Calu3 (cell line): ENCODE measurements around the gene GPSM1. TPM values are rescaled to one million over a fixed set of nuclear protein-coding genes. Genes with fewer than 3 reads are reported as not detected.

ENCODE experiments used
- BruUV-seq: library from RNA; stranded (reverse); fragments of 400-500 nt; replicated peaks from 2 replicates; lab custom pipeline; 2021; lab: Mats Ljungman, UMichigan
- CTCF ChIA-PET: fragments of 300-600 bp; sonication (Branson Sonifier 250); formaldehyde crosslinking; loops from one replicate; lab custom pipeline; 2022; ENCODE audit warnings: antibody characterized with exemption; lab: Charles Lee
- DNase-seq: peaks from one replicate; pipeline ENCODE4 v3.0.0; 2022
- H3K27ac Mint-ChIP-seq: one replicate; pipeline ENCODE4 v1.8.0; 2022; ENCODE audit warnings: mixed read lengths; ENCODE audit not compliant: unreplicated experiment
- H3K27me3 Mint-ChIP-seq: one replicate; pipeline ENCODE4 v1.8.0; 2022; ENCODE audit warnings: mixed read lengths; ENCODE audit not compliant: unreplicated experiment
- H3K36me3 Mint-ChIP-seq: one replicate; pipeline ENCODE4 v1.8.0; 2022; ENCODE audit warnings: mild to moderate bottlenecking, moderate library complexity, mixed read lengths; ENCODE audit not compliant: insufficient read depth, unreplicated experiment
- H3K4me1 Mint-ChIP-seq: one replicate; pipeline ENCODE4 v1.8.0; 2022; ENCODE audit warnings: mild to moderate bottlenecking, low read depth, mixed read lengths; ENCODE audit not compliant: unreplicated experiment
- H3K4me3 Mint-ChIP-seq: one replicate; pipeline ENCODE4 v1.8.0; 2022; ENCODE audit warnings: mild to moderate bottlenecking, low read depth, moderate library complexity, mixed read lengths; ENCODE audit not compliant: unreplicated experiment
- H3K9me3 Mint-ChIP-seq: one replicate; pipeline ENCODE4 v1.8.0; 2022; ENCODE audit warnings: low read depth, mixed read lengths; ENCODE audit not compliant: unreplicated experiment
- CTCF ChIP-seq: fragments of 200-600 bp; IDR thresholded peaks from one replicate; pipeline ENCODE4 v1.8.0; 2022; ENCODE audit warnings: antibody characterized with exemption; ENCODE audit not compliant: unreplicated experiment
- intact Hi-C: fragments of 100-400 bp; cut with micrococcal nuclease; formaldehyde crosslinking; loops from one replicate; pipeline ENCODE4 v1.10.0; 2022; ENCODE audit not compliant: unreplicated experiment
- total RNA-seq: library from RNA; stranded (reverse); gene quantifications from 2 replicates; pipeline ENCODE4 v1.2.3, GENCODE V29; 2022

Gene GPSM1
- total RNA-seq, 1 experiment from 2014 or later, result 3.9 TPM

DNA sequence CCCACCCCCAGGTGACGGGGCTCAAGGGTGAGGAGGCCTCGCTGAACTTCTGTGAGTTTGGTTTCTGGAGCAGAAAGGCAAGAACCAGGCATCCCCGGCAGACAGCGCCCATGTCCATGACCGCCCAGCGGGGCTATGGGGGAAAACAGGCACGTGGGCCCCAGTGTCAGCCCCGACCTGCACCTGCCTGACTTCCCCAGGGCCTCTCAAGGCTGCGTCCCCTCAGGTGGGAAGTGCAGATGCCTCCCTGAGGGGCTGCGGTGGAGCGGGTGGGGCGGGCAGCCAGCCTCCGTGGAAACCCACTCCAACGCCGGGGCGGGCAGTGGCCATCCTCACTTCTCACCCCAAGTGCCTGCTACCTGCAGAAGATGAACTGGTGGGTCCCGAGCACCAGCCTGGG, 53.0 kb downstream of the GPSM1 start:
- BruUV-seq, result no TSS peak
- DNase-seq, result no peak
- intact Hi-C loops, result no loop called here
- Mint-ChIP-seq H3K36me3 (peaks cover 6% of the 10 kb centered on the region), H3K27me3 (no peaks in the 10 kb centered on the region), H3K27ac (no peak overlapping the region), H3K4me3 (no peak overlapping the region), H3K4me1 (no peaks in the 10 kb centered on the region), H3K9me3 (no peaks in the 10 kb centered on the region)
- TF ChIP-seq CTCF, result no peak
- CTCF ChIA-PET, result no interaction called here

GRCh38 chr9:136381311-136381710, 54.0 kb downstream of the GPSM1 start:
- Mint-ChIP-seq H3K36me3 (peaks cover 11% of the 10 kb centered on the region), H3K4me1 (no peaks in the 10 kb centered on the region), H3K9me3 (no peaks in the 10 kb centered on the region), H3K27ac (no peak overlapping the region), H3K4me3 (no peak overlapping the region), H3K27me3 (no peaks in the 10 kb centered on the region)
- intact Hi-C loops, result no loop called here
- BruUV-seq, result no TSS peak
- TF ChIP-seq CTCF, result no peak
- DNase-seq, result no peak
- CTCF ChIA-PET, result no interaction called here

DNA sequence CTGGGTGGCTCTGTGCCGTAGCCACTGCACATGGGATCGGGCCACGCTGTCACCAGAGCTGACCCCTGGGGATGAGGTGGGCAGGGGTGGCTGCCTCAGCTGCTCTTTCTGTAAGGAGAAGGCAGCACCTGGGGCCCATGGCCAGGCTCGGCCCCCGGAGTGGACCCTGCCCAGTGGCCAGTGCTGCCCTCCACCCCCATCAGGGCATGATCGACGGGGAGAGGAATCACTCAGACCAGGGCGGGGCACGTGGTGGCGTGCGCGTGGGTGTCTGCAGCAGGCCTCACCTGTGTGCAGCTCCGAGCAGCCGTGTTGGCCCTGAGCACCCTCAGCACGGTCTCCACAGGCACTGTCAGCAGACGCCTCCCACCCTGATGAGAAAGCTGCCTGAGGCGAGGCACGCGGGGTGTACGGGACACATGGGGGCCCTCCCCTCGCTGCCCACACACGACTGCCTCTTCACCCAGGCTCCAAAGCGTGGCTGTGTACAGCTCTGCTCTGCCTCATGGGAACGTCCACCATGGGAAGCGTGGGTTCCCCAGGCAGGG, 54.7 kb downstream of the GPSM1 start:
- no peak for TF ChIP-seq CTCF
- no peak for DNase-seq
- H3K4me3 Mint-ChIP-seq, result no peak overlapping the region
- BruUV-seq, result no TSS peak
- H3K27me3 Mint-ChIP-seq, result no peaks in the 10 kb centered on the region
- intact Hi-C loops, result no loop called here
- H3K36me3 Mint-ChIP-seq, result peaks cover 15% of the 10 kb centered on the region
- H3K27ac Mint-ChIP-seq, result no peak overlapping the region
- H3K4me1 Mint-ChIP-seq, result no peaks in the 10 kb centered on the region
- CTCF ChIA-PET, result no interaction called here
- no peaks in the 10 kb centered on the region for H3K9me3 Mint-ChIP-seq

- no peak for DNase-seq
- no peak overlapping the region for H3K27ac Mint-ChIP-seq
- no peak overlapping the region for H3K4me3 Mint-ChIP-seq
- H3K4me1 Mint-ChIP-seq, result no peaks in the 10 kb centered on the region
- no peaks in the 10 kb centered on the region for H3K9me3 Mint-ChIP-seq
- intact Hi-C loops, result no loop called here
- no TSS peak for BruUV-seq
- no peak for TF ChIP-seq CTCF
- H3K27me3 Mint-ChIP-seq, result no peaks in the 10 kb centered on the region
- peaks cover 23% of the 10 kb centered on the region for H3K36me3 Mint-ChIP-seq
- CTCF ChIA-PET, result no interaction called here
Observed at GRCh38 chr9:136383436-136383835, 56.1 kb downstream of the GPSM1 start.
